ENCODE data around the gene IL7R.

The IL7R gene

GRCh38 chr5:35920890-35921289, 64.2 kb downstream of the IL7R start:
- FAIRE-seq = no peak

DNA sequence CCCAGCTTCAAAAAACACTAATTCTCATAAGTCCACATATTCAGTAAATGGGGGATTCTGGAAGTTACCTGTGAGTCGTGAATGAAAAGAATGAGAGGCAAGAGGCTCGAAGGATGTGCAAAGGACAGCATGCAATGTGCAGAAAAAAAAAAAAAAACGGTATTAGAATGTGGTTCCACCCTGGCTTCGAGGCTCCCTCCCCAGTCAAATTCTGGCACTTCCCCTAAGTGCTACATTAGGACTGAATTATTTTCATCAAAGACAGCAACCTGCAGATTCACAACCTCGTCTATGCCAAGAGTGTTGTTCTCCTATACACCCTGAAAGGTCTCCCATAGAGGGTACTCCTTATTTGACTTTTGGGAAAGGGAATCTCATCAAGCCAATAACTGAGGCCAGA, 65.2 kb downstream of the IL7R start:
- FAIRE-seq (no peak), DNase-seq (ENCODE audit: insufficient read length, low spot score) (no peak)
- no peak for TF ChIP-seq POU2F2 (IDR thresholded peaks at IDR 0.05; ENCODE audit: low read depth, low read length)
- no peak for TF ChIP-seq POLR2AphosphoS5 (IDR thresholded peaks at IDR 0.05; ENCODE audit: low read depth, low read length)
- no peak for TF ChIP-seq TAF1 (IDR thresholded peaks at IDR 0.05; ENCODE audit: low read depth, low read length)
- TF ChIP-seq POLR2A (IDR thresholded peaks at IDR 0.05; ENCODE audit: low read depth, low read length) = no peak
- no peak for TF ChIP-seq SPI1 (IDR thresholded peaks at IDR 0.05; ENCODE audit: low read depth, low read length)
- TF ChIP-seq PAX5 (IDR thresholded peaks at IDR 0.05; ENCODE audit: insufficient read depth, low read length, severe bottlenecking) = no peak

More at GRCh38 chr5:35920890-35921289, 64.2 kb downstream of the IL7R start:
- no peak for TF ChIP-seq TAF1 (IDR thresholded peaks at IDR 0.05; ENCODE audit: low read depth, low read length)
- no peak for TF ChIP-seq POU2F2 (IDR thresholded peaks at IDR 0.05; ENCODE audit: low read depth, low read length)
- TF ChIP-seq PAX5 (IDR thresholded peaks at IDR 0.05; ENCODE audit: insufficient read depth, low read length, severe bottlenecking) = no peak
- no peak for TF ChIP-seq POLR2AphosphoS5 (IDR thresholded peaks at IDR 0.05; ENCODE audit: low read depth, low read length)
- peak; percentile 65; the same call in 1 of the 2 replicates for TF ChIP-seq SPI1 (IDR thresholded peaks at IDR 0.05; ENCODE audit: low read depth, low read length)
- TF ChIP-seq POLR2A (IDR thresholded peaks at IDR 0.05; ENCODE audit: low read depth, low read length) = no peak
- no peak for DNase-seq (ENCODE audit: insufficient read length, low spot score)

DNA sequence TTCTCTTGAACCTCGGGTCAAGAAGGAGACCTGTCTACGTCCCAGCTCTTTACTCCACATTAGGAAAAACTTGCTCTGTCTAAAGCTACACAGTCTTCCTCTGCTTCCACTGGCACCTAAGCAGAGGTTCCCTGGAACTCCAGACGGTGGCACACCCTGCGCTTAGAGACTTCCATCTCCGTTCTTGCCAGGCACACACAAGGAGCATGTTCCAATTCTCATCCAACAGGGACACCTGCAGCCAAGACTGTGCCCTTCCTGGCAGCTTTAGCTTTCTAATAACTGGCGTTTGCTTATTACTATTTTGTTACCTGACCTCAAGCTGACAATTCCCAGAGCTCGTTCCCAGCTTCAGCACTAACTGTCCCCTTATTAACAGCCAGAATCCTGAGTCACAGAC, 65.8 kb downstream of the IL7R start:
- TF ChIP-seq POLR2A (IDR thresholded peaks at IDR 0.05; ENCODE audit: low read depth, low read length) = no peak
- TF ChIP-seq POU2F2 (IDR thresholded peaks at IDR 0.05; ENCODE audit: low read depth, low read length) = no peak
- no peak for TF ChIP-seq TAF1 (IDR thresholded peaks at IDR 0.05; ENCODE audit: low read depth, low read length)
- no peak for TF ChIP-seq PAX5 (IDR thresholded peaks at IDR 0.05; ENCODE audit: insufficient read depth, low read length, severe bottlenecking)
- TF ChIP-seq POLR2AphosphoS5 (IDR thresholded peaks at IDR 0.05; ENCODE audit: low read depth, low read length) = no peak
- TF ChIP-seq SPI1 (IDR thresholded peaks at IDR 0.05; ENCODE audit: low read depth, low read length) = no peak
- no peak for FAIRE-seq
- DNase-seq (ENCODE audit: insufficient read length, low spot score) = no peak

DNA sequence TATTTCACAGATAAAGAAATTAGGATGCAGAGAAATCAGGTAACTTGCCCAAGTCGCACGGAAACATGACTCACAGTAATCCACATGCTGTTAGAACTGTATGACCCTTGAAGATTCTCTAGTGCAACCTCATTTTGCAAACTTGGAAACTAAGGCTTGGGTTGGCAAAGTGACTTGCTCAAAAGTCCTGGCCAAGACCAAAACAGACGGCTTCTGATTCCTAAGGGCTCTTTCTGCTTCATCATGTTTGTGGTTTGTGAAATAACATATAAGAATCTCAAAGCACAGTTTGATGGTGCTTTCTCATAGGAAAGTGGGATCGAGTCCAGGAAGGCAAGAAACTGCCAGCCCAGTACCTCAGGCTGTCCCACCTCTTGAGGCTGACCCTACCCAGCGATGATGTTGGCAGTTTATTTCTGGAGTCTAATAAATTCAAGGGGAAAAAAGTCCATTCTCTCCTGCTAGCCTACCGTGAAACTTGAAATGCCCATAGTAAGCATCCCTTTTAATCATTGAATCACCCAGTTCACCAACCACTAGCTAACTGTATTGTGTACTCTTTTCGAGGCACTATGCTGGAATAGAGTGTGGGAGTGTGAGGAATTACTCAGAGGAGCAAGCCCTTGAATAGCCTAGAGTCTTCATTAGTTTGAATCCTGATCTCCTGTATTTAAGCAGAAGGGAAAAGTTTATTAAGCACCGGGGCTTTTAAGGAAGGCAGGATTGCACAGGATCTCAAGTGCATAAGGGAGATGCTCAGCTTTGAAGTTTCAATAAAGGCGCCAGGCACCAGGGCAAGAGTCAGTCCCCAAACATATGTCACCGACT, 67.6 kb downstream of the IL7R start:
- FAIRE-seq (no peak), DNase-seq (ENCODE audit: insufficient read length, low spot score) (no peak)
- TF ChIP-seq POLR2AphosphoS5 (IDR thresholded peaks at IDR 0.05; ENCODE audit: low read depth, low read length) (no peak), PAX5 (IDR thresholded peaks at IDR 0.05; ENCODE audit: insufficient read depth, low read length, severe bottlenecking) (no peak), TAF1 (IDR thresholded peaks at IDR 0.05; ENCODE audit: low read depth, low read length) (no peak), SPI1 (IDR thresholded peaks at IDR 0.05; ENCODE audit: low read depth, low read length) (no peak), POLR2A (IDR thresholded peaks at IDR 0.05; ENCODE audit: low read depth, low read length) (no peak), POU2F2 (IDR thresholded peaks at IDR 0.05; ENCODE audit: low read depth, low read length) (no peak)

DNA sequence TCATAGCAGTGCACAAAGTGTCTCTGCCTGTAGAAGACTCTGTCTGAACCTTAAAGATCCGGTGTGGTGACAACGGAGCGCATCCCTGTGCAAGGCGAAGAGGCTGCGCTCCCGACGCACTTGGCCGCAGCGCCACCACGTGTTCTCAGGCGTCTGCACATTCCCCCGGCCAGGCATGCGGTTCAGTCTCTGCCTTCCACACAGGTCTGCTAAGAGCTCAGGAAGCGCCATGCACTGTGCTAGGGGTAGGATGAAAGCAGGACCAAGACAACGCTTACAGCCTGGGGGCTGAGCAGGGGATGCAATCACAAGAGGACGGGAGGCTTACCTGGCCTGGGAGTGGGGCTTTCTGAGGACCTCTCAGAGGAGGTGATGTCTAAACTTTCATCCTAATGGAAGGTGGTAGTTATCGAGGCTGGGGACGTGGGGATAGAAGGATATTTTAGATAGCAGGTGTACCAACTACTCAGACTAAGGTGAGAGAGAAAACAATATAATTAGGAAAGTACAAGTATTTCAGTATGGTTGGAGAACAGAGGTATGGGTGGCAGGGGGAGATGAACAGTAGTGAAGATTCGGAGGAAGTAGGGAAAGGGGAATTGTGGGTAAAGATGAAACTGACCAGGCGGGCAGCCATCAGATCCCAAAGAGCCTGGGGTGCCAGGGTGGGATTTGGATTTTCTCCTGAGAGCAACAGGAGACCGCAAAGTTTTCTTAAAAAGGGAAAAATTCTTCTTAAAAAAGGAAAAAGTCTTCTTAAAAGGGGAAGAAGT, 68.4 kb downstream of the IL7R start:
- TF ChIP-seq POU2F2 (IDR thresholded peaks at IDR 0.05; ENCODE audit: low read depth, low read length) (peak; percentile 27; the same call in 1 of the 2 replicates), SPI1 (IDR thresholded peaks at IDR 0.05; ENCODE audit: low read depth, low read length) (no peak)
- DNase-seq (ENCODE audit: insufficient read length, low spot score) = peak; percentile 34
- peak; percentile 92 for FAIRE-seq

- peak; percentile 71 for TF ChIP-seq SPI1 (IDR thresholded peaks at IDR 0.05; ENCODE audit: low read depth, low read length)
- no peak for TF ChIP-seq POLR2AphosphoS5 (IDR thresholded peaks at IDR 0.05; ENCODE audit: low read depth, low read length)
- peak; percentile 88 for FAIRE-seq
- DNase-seq (ENCODE audit: insufficient read length, low spot score) = peak; percentile 25
Observed at GRCh38 chr5:35926389-35927051, 69.8 kb downstream of the IL7R start.
